NCI-H774 (cell line): Measurements from ENCODE around the gene CILP2.

ENCODE experiments used
- DNase-seq: peaks from one replicate; lab custom pipeline; 2025; lab: John Stamatoyannopoulos, UW

The CILP2 gene

GRCh38 chr19:19544257-19544953, 6.3 kb downstream of the CILP2 start:
- no peak for DNase-seq

- no peak for DNase-seq
Observed at GRCh38 chr19:19544954-19545591, 7.0 kb downstream of the CILP2 start.

DNA sequence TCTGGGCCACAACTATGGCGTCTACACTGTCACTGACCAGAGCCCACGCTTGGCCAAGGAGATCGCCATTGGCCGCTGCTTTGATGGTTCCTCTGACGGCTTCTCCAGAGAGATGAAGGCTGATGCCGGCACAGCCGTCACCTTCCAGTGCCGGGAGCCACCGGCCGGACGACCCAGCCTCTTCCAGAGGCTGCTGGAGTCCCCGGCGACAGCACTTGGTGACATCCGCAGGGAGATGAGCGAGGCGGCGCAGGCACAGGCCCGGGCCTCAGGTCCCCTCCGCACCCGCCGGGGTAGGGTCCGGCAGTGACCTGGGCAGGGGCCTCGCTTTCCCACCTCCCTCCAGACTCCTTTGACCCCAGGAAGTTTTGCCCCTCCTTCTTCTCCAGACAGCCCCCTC, 7.6 kb downstream of the CILP2 start:
- no peak for DNase-seq

DNA sequence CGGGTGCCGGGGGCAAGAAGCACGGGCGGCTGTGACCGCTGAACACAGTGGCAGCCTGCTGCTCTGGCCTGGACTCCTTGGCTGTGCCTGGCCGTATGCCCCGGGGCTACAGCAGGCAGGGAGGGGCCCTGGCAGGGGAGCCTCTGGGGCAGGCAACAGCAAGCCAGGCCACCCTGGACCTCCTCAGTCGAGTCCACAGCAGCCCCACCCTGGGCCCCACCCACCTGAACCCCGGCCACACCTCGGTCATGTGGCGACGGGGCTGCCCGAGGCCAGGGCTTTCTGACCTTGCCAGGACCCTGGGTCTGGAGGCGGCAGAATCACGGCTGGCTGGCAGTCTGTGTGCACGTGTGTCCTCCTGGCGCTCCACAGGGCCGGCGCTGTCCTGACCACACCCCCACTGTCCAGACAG, 8.7 kb downstream of the CILP2 start:
- no peak for DNase-seq

DNA sequence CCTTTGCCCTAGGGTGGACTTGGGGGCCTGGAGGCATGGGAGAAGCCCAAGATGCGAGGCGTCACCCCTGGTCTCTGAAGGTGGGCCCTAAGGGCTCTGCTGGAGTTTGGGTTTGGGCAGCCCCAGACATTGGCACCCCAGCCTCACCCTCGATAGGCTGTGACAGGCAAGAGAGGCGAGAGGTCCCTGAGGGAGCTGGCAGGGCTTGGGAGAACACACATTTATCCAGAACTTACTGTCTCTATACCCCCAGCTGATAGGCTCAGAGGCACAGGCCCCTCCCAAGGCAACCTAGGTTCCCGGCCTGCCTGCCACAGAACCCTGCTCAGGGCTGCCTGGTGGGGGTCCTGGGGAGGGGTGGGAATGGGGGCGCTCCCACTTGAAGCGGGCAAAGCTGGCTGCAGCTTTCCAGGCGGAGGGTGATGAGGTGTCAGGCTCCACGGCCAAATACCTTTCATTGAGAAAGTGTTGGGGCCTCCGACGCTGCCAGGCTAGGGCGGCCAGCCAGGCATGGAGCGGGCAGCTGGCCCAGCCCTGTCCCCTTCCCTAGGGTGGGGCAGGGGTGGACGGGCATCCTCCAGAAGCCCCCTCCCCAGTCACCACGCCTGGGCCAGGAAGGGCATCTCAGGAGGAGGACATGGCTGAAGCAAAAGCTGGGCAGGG, 9.7 kb downstream of the CILP2 start:
- no peak for DNase-seq

- no peak for DNase-seq
Observed at GRCh38 chr19:19548915-19549759, 11.1 kb downstream of the CILP2 start.

DNA sequence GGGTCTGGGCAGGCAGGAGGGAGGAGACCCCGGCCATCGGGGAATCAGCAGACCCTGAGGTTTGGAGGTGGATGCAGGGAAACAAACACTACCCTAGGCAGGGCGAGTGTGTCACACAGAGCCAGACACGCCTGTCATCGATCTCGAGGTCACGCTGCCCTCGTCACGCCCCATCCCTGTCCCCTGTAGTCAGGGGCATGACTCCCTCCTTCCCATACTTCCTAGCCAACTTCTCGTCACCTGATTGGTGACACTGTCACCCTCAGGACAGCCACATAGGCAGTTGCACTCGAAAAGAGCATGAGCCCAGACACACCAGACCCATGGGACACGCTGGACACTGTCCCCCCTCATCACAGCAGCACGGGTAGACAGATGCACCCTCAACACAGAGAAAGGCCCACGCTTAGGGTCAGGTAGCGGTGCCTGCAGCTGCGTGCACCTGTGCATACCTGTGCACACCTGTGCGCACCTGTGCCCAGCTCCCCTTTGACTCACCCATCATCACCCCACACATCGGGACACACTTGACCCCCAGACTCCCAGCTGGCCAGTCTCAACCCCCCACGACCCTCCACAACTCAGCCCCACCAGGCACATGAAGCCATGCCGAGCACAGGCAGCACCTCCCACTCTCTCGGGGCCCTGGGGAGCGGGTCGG, 11.9 kb downstream of the CILP2 start:
- no peak for DNase-seq

GRCh38 chr19:19550485-19550929, 12.4 kb downstream of the CILP2 start:
- no peak for DNase-seq

DNA sequence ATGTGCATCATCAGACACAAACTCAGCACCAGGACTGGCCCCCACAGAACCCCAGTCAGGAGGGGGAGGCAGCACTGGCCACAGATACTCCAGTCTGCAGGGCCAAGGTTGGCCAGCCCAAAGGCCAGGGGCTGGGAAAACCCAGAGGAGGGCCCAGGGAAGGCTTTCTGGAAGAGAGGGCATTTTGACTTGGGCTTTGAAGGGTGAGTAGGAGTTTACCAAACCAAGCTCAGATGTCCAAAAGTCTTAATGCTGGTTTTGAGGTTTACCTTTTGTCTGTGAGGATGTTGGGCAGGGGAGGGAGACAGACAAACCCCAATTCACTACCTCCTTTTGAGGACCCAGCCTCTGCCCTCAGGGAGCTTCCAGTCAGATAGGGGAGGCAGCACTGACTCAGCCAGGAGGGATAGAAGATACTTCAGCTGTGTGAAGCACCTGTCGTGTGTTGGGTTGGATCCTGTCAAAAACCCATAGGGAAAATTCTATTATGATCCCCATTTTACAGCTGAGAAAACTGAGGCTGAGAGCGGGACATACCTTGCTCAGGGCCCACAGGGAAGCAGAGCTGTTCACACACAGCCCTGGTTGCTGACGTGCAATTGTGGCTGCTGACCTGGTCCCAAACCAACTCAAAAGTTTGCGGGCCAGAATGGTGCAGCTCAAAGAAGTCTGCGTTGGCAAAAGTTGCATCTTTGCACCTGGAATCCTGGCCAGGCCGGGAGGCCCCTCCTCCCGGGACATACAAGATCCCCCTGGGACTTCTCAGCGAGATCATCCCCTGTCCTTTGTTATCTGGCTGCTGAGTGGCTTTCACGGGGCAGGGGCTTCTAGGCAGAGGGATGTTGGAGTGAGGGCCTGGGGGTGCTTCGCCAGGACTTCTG, 13.1 kb downstream of the CILP2 start:
- no peak for DNase-seq

- DNase-seq = no peak
Observed at GRCh38 chr19:19551853-19552192, 13.8 kb downstream of the CILP2 start.

GRCh38 chr19:19552798-19553197, 14.7 kb downstream of the CILP2 start:
- DNase-seq = no peak

GRCh38 chr19:19553670-19554069, 15.6 kb downstream of the CILP2 start:
- DNase-seq = no peak

DNA sequence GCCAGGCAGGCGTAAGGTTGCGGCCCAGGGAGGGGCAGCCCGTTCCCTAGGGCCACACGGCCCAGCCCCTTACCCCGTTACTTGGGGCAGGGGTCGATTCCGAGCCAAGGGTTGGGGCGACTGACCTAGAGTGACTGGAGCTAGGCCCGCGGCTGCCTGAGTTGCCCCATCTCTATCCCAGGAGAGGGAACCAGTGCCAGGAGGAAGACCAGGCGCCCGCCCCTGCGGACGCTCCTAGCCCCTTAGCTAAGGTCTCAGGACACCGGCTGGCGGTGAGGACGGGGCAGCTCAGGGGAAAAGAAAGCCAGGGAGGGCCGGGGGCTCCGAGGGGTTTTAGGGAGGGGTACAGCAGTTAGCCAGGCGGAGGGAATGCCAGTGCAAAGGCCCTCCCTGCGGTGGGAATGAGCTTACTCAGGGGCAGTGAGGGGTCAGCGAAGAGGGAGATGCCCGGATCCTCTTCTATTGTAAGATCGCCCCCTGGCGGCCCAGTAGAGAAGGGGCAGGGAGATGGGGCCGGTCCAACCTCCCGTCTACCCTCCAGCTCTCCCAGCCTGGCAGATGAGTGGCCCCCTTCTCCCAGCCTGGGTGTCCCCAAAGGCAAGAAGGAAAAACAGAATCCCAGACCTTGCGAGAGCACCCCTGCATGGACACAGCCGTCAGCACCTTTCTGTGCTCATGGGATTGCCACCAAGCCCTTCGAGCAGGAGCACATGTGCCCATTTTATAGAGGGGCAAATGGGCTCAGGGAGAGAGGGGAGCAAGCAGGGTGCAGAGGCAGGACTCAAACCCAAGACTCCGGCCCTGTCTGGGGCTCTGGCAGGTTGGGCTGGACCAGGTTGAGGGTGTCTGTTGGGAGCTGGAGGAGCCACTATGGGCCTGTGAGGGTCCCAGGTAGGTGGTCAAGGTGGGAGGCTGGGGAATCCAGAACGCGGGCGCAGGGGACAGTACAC, 16.3 kb downstream of the CILP2 start:
- peak; percentile 5 for DNase-seq

DNA sequence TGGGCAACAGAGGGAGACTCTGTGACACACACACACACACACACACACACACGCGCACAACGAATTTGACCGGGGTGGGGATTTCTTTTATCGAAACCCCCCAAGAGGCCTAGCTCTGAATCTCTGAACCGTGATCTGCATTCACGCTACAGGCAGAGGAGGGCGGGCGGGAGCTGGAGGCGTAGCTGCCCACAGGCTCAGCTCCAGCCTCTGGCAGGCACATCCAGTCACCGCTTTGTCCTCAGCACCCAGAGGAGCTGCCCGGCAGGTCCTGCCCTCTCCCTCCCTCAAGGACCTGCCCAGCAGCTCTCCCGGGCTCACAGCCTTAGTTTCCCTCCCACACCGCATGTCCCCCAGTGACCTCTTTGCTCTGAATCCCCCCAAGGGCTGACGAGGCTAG, 20.0 kb downstream of the CILP2 start:
- DNase-seq = no peak

- DNase-seq = no peak
Observed at GRCh38 chr19:19558636-19559035, 20.6 kb downstream of the CILP2 start.

- DNase-seq = no peak
Observed at GRCh38 chr19:19559931-19560330, 21.9 kb downstream of the CILP2 start.

DNA sequence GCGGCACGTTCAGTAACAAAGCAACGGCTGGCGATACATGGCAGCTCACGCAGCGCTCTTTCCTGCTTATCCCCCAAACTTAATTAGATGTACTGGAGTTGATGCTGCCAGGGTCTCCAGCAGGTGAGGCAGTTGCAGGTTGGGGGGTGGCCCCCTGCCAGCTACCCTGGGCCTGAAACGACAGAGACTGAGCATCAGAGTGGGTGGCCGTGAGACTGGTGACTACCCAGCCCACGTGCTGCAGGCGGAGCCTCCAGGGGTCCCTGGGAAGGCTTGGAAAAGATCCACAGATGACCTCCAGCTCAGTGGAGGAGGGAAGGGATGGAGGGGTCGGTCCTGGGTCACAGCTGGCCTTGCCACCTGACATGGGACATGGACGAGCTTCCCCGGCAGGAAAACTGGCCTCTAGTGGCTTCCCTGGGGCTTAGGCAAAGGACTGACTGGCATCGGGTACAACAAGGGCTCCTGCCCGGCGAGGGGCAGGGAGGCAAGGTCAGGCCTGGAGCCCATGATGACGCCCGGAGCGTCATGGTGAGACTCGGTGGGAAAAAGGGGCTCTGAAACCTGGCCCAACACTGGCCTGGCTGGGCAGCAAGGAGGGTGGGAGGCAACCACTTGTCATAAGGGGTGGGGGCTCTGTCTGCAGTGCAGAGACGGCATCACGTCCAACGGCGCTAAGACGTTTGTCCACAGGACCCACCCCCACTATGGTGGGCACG, 24.0 kb downstream of the CILP2 start:
- DNase-seq = no peak

- DNase-seq = no peak
Observed at GRCh38 chr19:19562665-19563347, 24.7 kb downstream of the CILP2 start.
